Mucosa of gallbladder (tissue), 1 donor: ENCODE measurements around the gene MAD1L1. TPM values are rescaled to one million over a fixed set of nuclear protein-coding genes. Genes with fewer than 3 reads are reported as not detected.
"Not testable (repeated sequence)": the region's sequence is repeated elsewhere in the genome, so short reads cannot be mapped to it uniquely, and the experiment has no call there.

Experiments
- DNase-seq: peaks from one replicate; pipeline ENCODE4 v3.0.0-alpha.2; 2020; ENCODE audit warnings: low spot score
- total RNA-seq: library from RNA; stranded (reverse); gene quantifications from one replicate; pipeline ENCODE4 v1.2.1, GENCODE V29; 2021
- donor health status: DM: no; HTN: no; CAD: no.

MAD1L1 gene
- total RNA-seq, 1 donor from 2014 or later, result 50.5 TPM

GRCh38 chr7:1974290-1975101 lies 258.2 kb downstream of the MAD1L1 start:
- no peak for DNase-seq

- no peak for DNase-seq
These were observed 259.2 kb downstream of the MAD1L1 start for GRCh38 chr7:1973321-1974251.

- DNase-seq, result no peak
These were observed 260.0 kb downstream of the MAD1L1 start for GRCh38 chr7:1972744-1973143.

DNA sequence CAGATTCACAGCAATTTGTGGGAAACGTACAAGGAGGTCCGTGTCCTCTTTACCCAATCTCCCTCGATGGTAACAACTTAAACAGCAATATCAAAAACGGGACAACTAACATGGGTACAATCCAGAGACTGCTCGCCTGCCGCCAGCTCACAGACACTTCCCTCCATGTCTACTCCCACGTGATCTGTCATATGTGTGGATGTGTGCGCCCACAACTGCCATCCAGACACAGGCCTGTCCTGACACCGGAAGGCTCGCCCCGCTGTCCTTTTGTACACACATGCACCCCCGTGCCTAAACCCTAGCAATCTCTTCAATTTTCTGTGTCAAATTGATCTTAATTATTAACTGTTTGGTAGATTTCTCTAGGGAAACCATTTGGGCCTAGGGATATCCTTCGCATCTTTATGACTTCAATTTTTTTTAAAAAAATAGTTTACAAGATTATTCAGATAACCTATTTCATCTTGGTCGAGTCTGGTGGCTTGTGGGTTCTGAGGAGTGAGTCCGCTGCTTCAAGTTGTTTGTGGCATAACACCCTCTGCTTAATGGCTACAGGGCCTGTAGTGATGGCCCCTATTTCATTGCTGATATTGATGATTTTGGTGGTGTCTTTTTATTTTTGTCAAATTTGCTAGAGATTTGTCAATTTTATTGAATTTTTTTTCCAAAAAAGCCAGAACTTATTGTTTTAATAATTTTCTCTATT lies 260.6 kb downstream of the MAD1L1 start:
- DNase-seq, result no peak

GRCh38 chr7:1970895-1971294 lies 261.9 kb downstream of the MAD1L1 start:
- no peak for DNase-seq

- not testable (repeated sequence) for DNase-seq
These were observed 262.5 kb downstream of the MAD1L1 start for GRCh38 chr7:1970285-1970660.

- no peak for DNase-seq
These were observed 263.1 kb downstream of the MAD1L1 start for GRCh38 chr7:1969459-1970284.

DNA sequence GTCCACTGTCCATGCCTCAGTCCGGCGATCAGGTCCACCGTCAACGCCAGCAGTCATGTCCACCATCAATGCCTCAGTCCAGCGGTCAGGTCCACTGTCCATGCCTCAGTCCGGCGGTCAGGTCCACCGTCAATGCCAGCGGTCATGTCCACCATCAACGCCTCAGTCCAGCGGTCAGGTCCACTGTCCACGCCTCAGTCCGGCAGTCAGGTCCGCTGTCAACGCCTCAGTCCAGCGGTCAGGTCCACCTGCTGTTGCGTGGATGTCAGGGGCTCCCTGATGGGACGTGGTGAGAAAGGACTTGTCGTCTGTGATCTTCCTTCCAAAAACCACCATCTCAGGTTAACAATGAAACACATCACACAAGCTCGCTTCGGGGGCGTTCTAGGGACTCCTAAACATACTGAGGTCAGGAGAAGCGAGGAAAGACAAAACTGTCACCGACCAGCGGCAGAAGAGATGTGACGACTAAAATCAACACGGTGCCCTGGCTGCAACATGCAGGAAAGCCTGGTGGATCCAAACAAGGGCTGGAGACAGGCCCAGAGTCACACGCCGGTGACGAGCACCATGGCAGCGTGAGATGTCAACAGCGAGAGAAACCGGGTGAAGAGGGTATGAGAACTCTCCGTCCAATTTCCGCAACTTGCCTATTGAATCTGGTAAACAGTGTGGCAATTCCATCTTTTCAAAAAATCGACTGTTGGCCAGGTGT lies 264.2 kb downstream of the MAD1L1 start:
- no peak for DNase-seq

DNA sequence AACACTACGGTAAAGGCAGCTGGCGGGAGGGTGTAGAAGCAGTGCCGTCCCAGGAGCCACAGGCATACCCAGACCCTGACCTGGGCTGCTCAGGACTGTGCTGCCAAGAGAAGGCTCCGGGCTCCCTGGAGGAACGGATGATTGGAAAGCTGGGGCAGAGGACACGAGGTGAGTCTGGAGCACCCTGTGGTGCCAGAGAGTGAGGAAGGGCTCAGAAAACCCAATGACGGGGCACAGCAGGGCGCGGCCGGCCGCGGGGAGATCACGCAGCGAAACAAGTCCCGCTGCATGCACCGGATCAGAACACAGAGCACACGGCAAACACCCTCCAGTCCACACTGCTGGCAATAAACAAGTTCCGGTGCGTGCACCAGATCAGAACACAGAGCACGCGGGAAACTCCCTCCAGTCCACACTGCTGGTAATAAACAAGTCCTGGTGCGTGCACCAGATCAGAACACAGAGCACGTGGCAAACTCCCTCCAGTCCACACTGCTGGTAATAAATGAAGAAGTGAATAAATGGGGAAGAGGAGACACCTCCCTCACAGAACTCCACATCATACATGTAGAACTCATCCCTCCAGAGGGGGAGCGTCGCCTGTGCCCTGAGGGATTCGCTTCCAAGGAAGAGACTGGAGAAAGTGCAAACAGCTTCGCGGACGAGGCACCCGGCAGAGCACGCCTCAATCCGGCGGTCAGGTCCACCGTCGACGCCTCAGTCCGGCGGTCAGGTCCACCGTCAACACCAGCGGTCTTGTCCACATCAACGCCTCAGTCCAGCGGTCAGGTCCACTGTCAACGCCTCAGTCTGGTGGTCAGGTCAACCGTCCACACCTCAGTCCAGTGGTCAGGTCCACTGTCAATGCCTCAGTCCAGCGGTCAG lies 265.0 kb downstream of the MAD1L1 start:
- DNase-seq, result no peak

GRCh38 chr7:1966631-1967200 lies 266.0 kb downstream of the MAD1L1 start:
- no peak for DNase-seq

GRCh38 chr7:1965579-1966294 lies 267.0 kb downstream of the MAD1L1 start:
- no peak for DNase-seq

DNA sequence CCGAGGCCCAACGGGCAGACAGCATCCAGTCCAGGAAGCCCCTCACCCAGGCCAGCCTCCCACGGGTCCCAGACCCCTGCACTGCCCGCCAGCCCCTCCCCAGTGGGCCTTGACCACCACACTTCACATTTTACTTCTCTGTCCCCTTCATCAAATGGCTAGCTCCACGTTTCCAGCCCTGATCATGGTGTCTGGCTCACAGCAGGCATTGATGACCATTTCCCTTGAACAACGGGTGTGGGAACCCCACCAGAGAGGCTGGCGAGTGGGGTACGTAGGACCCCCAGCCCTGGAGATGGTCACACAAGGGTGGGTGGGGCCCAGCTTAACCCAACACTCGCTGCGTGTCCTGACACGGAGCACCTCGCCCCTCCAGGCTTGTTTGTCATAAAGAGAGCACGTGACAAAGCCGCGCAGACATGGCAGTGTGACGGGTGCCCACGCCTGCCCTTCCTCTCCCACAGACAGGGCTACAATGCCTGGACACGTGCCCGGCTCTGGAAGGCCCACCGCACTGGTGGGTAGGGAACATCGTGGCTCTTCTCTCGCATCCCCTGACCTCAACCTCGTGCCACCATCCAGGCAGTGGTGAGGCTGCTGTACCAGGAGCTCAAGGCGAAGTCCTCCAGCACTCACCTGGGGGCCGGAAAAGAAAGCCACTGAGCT lies 267.7 kb downstream of the MAD1L1 start:
- DNase-seq, result no peak

DNA sequence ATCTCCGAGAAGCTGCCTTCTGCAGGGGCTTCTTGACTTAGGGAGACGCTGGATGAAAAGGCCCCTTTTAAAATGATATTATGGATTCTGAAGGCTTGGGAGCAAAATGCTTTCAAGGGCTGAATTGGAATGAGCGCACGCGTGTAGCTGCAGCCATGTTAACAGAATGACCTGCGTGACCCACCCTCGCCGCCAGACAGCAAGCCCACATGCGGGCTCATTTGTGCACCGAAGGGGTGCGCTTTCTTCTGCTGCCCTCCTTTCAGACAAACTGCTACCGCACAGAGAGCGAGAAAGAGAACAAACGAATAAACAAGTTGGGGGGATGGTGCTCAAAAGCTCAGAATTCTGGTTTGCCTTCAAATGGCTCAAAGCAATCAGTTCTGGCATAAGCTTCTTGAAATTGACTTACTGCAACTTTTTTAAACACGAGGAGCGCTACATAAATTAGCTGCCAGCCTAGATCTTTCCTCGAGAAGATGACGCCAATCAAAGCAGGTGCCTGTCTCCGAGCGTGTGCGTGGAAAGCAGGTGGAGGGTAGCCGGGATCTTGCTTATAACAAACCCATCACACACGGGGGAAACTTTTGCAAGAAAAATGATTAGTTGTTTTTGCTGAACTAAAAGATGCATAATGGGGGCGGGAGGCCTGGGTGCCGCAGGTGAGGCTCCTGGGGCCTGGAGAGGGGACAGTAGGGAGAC lies 268.4 kb downstream of the MAD1L1 start:
- DNase-seq, result no peak

- DNase-seq, result no peak
These were observed 269.2 kb downstream of the MAD1L1 start for GRCh38 chr7:1963575-1963974.

- DNase-seq, result no peak
These were observed 271.0 kb downstream of the MAD1L1 start for GRCh38 chr7:1961701-1962276.

DNA sequence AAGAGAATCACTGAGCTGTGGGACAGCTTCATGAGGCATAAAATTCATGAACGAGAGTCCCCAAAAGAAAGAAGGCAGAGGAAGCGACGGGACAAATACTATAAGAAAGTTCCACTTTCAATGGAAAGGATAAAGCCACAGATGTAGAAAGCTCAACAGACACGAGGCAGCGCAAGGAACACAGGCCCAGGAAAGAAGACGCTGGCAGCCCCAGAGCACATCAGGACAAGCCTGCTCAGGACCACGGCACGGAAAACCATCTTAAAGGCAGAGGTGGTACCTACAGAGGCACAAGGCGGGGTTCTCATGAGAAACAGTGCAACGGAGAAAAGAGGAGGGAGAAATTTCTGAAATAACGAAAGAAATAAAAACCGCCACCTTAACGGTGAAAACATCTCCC lies 273.4 kb downstream of the MAD1L1 start:
- no peak for DNase-seq
